GM21447 (cell line): ENCODE measurements around the gene DRP2.
"Not testable (repeated sequence)": the region's sequence is repeated elsewhere in the genome, so short reads cannot be mapped to it uniquely, and the experiment has no call there.

Experiments used
- ATAC-seq: cut with Tn5 transposase; IDR thresholded peaks from one replicate; pipeline ENCODE4 v1.9.1; 2021; ENCODE audit not compliant: unreplicated experiment

The DRP2 gene, protein sequence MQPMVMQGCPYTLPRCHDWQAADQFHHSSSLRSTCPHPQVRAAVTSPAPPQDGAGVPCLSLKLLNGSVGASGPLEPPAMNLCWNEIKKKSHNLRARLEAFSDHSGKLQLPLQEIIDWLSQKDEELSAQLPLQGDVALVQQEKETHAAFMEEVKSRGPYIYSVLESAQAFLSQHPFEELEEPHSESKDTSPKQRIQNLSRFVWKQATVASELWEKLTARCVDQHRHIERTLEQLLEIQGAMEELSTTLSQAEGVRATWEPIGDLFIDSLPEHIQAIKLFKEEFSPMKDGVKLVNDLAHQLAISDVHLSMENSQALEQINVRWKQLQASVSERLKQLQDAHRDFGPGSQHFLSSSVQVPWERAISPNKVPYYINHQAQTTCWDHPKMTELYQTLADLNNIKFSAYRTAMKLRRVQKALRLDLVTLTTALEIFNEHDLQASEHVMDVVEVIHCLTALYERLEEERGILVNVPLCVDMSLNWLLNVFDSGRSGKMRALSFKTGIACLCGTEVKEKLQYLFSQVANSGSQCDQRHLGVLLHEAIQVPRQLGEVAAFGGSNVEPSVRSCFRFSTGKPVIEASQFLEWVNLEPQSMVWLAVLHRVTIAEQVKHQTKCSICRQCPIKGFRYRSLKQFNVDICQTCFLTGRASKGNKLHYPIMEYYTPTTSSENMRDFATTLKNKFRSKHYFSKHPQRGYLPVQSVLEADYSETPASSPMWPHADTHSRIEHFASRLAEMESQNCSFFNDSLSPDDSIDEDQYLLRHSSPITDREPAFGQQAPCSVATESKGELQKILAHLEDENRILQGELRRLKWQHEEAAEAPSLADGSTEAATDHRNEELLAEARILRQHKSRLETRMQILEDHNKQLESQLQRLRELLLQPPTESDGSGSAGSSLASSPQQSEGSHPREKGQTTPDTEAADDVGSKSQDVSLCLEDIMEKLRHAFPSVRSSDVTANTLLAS

DNA sequence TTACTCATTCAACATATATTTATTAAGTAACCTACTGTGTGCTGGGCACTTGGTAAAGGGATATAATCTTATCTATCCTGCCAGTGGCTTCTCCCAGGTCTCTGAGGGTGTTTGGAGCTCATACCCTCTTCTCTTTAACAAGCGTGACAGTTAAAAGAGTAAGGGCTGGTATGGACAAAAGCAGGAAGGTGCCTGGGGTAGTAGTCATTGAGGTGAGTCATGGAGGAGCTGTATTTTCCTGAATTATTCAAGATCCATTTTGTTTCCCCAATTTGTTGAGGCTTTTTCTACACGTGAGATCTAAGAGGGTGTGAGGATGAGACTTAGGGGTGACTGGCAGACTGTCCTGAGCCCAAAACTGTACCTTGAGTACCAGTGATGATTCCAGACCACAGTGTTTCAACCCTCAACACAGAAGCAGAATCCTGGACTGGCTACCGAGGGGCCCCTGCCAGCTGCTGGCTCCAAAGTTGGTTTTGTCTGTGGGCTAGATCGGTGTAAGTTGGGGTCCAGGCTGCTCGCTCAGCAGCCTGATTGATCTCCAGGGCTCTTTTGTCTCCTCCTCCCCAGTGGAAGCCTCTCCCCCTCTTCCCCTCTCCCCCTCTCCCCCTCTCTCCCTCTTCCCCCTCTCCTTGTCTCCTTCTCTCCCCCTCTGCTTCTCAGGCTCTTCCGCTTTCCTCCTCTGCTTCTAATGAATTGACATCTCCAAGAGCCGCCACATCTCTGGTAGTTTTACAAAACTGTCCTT lies at the start of gene DRP2:
Gene DRP2 (plus strand): TSS at position 671 of the 748 bp plus-strand sequence. CDS start 11,862 bp downstream, outside the sequence.
- ATAC-seq: no peak

DNA sequence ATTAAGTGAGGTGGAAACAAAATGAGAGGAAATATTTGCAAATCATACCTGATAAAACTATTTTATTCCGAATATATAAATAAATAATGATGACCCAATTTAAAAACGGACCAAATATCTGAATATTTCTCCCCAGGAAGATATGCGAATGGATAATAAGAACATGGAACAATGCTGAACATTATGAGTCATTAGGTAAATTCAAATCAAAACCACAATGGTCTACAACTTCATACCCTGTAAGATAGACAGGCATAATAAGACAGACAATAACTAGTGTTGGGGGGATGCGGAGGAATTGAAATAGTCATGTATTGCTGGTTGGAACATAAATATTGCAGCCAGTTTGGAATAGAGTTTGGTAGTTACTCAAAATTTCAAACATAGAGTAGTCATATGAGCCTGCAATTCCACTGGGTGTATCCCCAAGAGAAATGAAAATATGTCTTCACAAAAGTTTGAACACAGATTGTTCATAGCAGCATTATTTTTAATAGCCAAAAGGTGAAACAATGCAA lies 47.6 kb upstream of the DRP2 start:
- ATAC-seq: no peak

GRCh38 chrX:101176439-101176838 lies 43.1 kb upstream of the DRP2 start:
- no peak for ATAC-seq

- ATAC-seq: not testable (repeated sequence)
Observed at GRCh38 chrX:101184876-101185275, 34.7 kb upstream of the DRP2 start.

DNA sequence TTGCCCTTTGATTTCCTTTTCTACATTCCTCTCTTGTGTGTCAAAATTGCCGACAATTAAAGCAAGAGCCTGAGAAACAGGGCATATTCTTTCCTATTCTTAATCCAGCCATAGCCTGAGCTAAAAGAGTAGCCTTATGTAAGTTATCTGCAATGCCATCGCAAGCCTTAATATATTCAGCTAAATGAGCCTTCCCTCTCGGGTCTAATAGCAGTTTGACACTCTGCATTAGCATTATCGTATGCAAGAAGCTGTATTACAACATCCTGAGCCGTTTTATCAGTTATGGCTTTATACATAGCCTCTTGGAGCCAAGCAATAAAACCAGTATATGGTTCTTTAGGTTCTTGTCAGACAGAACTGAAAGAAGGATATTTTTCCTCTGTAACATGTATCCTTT lies 31.6 kb upstream of the DRP2 start:
- ATAC-seq: not testable (repeated sequence)

DNA sequence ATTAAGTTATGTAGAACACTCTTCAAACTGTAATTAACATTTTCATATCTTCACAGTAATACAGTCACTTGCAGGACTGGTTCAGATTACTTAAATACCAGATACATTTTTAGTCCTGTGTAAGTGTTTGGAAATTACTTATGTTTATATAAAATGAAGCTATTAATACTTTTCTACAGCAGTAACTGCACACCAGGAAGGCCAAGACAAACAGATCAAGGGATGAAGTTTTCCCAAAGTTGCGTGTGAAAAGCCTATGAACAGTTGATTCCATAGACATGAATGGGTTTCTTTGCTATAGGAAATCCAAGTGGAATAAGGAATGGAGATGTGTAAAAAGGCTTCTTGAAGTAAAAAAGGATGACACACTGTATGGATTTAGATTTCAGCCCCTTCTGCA lies 28.9 kb upstream of the DRP2 start:
- ATAC-seq: no peak

- ATAC-seq: no peak
Observed at GRCh38 chrX:101191217-101191750, 28.3 kb upstream of the DRP2 start.

GRCh38 chrX:101195442-101196173 lies 24.0 kb upstream of the DRP2 start:
- no peak for ATAC-seq

DNA sequence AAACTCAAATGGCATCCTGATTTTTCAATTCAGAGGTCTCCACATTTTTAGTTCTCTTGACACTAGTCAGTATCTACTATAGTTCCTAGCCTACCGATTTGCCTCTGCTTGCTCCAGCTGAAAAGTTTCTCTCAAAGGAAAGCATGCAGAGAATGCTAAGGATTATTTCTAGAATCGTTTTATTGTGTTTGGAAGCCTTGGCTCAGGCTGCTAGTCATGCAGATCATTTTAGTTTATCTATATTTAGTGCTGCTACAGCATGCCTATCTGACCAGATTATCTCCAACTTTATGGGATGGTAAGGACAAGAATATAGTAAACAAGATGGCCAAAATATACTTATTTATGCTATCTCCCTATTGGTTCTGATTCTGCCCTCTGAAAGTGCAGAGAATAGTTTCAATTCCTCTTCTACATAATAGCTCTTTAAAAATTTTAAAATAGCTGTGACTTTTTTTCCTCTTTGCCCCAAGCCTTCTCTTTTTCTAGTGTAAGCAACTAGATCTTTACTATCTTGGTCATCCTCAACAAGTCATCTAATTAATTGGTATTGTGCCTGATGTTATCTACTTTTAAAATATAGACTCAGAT lies 15.7 kb upstream of the DRP2 start:
- no peak for ATAC-seq

- ATAC-seq: peak; percentile 67
Observed at GRCh38 chrX:101206471-101206870, 13.1 kb upstream of the DRP2 start.

GRCh38 chrX:101208152-101208905 lies 11.3 kb upstream of the DRP2 start:
- peak; percentile 49 for ATAC-seq

- ATAC-seq: no peak
Observed at GRCh38 chrX:101210630-101211029, 9.0 kb upstream of the DRP2 start.

DNA sequence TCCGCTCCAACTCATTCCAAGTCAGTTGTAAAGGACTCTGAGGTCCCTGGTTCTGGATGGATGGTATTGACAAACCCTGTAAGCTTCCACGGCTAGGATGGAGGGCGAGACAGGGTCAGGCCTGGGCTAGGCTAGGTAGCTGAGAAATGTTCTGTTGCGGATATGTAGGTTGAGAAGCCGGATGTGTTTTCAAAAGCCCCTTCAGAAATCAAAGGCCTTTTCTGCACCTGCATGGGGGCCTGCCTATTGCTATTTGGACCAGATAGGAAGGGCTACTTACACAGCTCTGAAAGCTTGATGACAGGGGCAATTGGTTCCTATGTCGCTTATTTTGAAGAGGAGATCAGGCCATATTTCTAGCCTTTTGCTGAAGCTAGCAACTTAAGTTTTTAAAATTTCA lies 1.9 kb upstream of the DRP2 start:
- no peak for ATAC-seq

- ATAC-seq: no peak
Observed at GRCh38 chrX:101219864-101220346, 319 bp downstream of the DRP2 start.

DNA sequence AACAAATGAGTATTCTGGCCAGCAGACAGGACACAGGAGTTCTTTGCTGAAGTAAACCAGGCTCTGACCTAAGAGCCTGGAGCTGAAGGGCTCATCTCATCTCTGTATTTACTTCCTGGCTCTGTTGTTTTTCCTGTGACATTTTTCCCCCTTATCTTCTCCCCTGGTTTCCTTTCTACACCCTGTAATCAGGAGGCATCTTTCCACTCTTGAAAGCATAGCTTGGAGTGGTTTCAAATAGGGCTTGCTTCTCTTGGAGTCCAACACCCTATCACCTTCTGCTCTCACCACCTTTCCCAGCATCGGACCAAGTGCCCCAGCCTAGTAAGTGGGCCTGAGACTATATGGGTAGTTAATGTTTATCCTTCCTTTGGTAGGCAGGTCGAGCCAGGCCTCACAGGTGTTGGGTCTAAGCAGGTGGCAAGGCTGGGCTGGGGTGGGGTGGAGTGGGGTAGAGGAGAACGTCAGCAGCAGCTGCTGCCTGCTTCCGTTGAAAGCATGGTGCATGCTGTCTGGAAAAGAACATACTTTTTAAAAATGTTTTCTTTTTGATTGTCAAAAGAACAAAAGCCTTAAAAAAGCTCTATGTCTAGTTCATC lies 1.2 kb downstream of the DRP2 start:
- no peak for ATAC-seq

DNA sequence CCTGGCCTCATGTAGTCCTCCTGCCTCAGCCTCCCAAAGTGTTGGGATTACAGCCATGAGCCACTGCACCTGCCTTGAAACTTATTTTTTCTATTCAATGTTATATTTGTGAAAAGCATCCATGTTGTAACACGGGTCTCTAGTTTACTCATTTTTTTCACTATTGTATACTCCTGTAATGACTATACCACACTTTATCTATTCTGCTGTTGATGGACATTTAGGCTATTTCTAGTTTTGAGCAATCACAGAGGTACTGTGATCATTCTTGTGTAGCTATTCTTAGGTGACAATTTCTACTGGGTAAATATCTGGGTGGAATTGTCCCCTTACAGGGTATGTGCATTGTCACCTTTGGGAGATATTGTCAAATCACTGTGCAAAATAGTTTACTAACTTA lies 3.6 kb downstream of the DRP2 start:
- ATAC-seq: no peak

DNA sequence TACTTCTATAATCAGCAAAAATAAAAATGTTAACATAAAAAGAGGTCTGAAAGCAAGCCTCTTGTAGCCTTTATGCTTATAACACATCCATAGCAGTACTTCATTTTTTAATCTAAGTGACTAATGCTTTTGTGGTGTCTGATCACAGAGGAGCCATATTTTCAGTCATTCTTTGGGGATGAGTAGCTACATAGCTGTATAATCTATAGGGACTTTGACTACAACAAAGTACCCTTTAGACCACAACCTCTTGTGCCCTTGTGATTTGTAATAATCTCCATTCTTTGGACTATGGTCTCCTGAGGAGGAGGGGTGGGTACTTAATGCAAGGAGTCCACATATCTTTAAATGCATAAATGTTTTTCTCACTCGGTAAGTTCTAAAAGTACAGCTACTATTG lies 9.6 kb downstream of the DRP2 start:
- ATAC-seq: no peak

GRCh38 chrX:101230636-101231035 lies 11.1 kb downstream of the DRP2 start:
- ATAC-seq: no peak
